Osteocyte (in vitro differentiated cells): ENCODE data around the gene RASGRP2. TPM values are rescaled to one million over a fixed set of nuclear protein-coding genes. Genes with fewer than 3 reads are reported as not detected.

ENCODE experiments used
- DNase-seq: peaks from one replicate; pipeline ENCODE4 v3.0.0; 2021; ENCODE audit warnings: mixed read lengths; ENCODE audit not compliant: unreplicated experiment; ENCODE audit errors: extremely low spot score
- H3K27ac Mint-ChIP-seq: one replicate; pipeline ENCODE4 v1.8.0; 2021; ENCODE audit warnings: mild to moderate bottlenecking, mixed read lengths; ENCODE audit not compliant: unreplicated experiment
- H3K27me3 Mint-ChIP-seq: one replicate; pipeline ENCODE4 v1.8.0; 2021; ENCODE audit warnings: mixed read lengths; ENCODE audit not compliant: unreplicated experiment
- H3K36me3 Mint-ChIP-seq: one replicate; pipeline ENCODE4 v1.8.0; 2021; ENCODE audit warnings: mixed read lengths; ENCODE audit not compliant: unreplicated experiment
- H3K4me1 Mint-ChIP-seq: one replicate; pipeline ENCODE4 v1.8.0; 2021; ENCODE audit warnings: mixed read lengths; ENCODE audit not compliant: unreplicated experiment
- H3K4me3 Mint-ChIP-seq: one replicate; pipeline ENCODE4 v1.8.0; 2021; ENCODE audit warnings: mild to moderate bottlenecking, moderate library complexity, mixed read lengths; ENCODE audit not compliant: unreplicated experiment
- H3K9me3 Mint-ChIP-seq: one replicate; pipeline ENCODE4 v1.8.0; 2021; ENCODE audit warnings: mixed read lengths; ENCODE audit not compliant: unreplicated experiment
- CTCF ChIP-seq: fragments of 200-600 bp; sonication (generic); IDR thresholded peaks from 2 replicates; pipeline ENCODE4 v1.5.0; 2021; ENCODE audit warnings: antibody characterized with exemption, mild to moderate bottlenecking, moderate library complexity
- total RNA-seq: library from RNA; stranded (reverse); gene quantifications from 2 replicates; pipeline ENCODE4 v1.2.1, GENCODE V29; 2021

RASGRP2 gene
- total RNA-seq, 1 donor from 2014 or later, result 10.3 TPM

DNA sequence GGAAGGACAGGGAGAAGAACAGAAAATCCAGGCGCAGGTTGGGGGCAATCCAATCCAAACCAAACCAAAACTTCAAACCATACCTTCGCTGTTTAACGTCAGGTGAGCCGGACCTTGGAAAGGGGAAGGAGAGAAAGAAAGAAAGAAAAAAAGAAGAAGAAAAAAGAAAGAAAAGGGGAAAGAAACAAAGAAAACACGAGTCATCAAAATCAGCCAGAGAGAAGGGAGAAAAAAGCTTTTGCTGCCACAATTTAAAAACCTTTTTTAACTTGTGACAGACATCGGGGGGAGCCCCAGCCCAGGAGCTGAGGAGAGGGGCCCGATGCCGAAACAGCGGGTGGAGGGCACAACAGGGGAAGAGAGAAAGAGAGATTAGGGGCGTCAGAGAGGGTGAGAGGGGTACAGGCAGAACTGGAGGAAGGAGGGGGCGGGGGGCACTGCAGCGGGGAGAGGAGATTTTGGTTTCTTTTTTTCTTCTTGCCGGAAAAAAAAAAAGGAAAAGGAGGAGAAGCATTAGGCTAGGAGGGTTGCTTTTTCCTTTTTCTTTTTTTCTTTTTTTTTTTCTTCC is 51.1 kb downstream of the RASGRP2 start:
- no peak overlapping the region for H3K27ac Mint-ChIP-seq
- H3K27me3 Mint-ChIP-seq, result peaks cover 63% of the 10 kb centered on the region
- H3K4me3 Mint-ChIP-seq, result no peak overlapping the region
- no peak for TF ChIP-seq CTCF
- no peaks in the 10 kb centered on the region for H3K9me3 Mint-ChIP-seq
- H3K4me1 Mint-ChIP-seq, result peaks cover 5% of the 10 kb centered on the region
- DNase-seq, result no peak
- H3K36me3 Mint-ChIP-seq, result no peaks in the 10 kb centered on the region

DNA sequence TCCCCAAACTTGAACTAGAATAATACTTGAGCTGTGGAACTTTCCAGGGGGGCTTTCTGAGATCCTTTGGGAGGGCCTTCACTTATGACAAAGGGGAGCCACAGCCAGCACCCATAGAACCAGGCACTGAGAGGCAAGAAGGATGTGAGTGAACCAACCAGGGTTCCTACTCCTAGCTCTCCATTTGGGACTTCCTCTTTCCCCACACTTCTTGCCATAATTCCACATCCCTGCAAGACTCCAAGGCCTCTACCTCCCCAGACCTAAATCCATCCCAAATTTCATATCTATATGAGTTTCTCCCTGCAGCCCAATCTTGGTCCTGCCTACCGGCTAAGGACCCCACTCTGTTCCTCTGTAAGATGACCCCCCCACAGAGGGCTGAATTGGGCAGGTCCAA is 52.4 kb downstream of the RASGRP2 start:
- Mint-ChIP-seq H3K4me1 (peaks cover 6% of the 10 kb centered on the region), H3K4me3 (no peak overlapping the region), H3K36me3 (no peaks in the 10 kb centered on the region), H3K9me3 (no peaks in the 10 kb centered on the region), H3K27me3 (peaks cover 50% of the 10 kb centered on the region), H3K27ac (no peak overlapping the region)
- no peak for DNase-seq
- TF ChIP-seq CTCF, result no peak

- DNase-seq, result no peak
- no peaks in the 10 kb centered on the region for H3K36me3 Mint-ChIP-seq
- no peaks in the 10 kb centered on the region for H3K9me3 Mint-ChIP-seq
- no peak for TF ChIP-seq CTCF
- peaks cover 6% of the 10 kb centered on the region for H3K4me1 Mint-ChIP-seq
- H3K4me3 Mint-ChIP-seq, result no peak overlapping the region
- no peak overlapping the region for H3K27ac Mint-ChIP-seq
- H3K27me3 Mint-ChIP-seq, result peaks cover 38% of the 10 kb centered on the region
Measured at GRCh38 chr11:64690235-64690634, 53.7 kb downstream of the RASGRP2 start.

DNA sequence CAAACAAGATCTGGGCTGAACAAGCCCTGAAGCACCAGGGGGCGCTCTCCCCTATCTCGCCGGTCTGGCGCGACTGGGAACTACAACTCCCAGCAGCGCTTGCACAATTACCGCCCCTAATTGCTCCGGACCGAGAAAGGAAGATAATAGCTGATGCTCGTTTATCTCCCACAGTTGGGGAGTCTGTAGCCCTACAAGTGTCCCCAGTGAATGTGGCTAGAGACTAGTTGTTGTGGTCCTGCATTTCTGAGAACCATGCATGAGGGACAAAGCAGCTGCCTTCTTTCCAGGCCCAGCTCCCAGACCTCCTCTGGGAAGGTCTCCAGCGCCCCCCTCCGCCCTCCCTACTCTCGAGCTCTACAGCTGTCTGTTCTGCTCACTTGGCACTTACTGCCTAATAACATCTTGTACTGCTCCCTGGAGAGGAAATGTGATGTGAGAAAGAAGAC is 55.4 kb downstream of the RASGRP2 start:
- peak; percentile 96 for DNase-seq
- H3K27ac Mint-ChIP-seq, result peak overlapping the region; percentile 65
- H3K4me3 Mint-ChIP-seq, result peak overlapping the region; percentile 77

More for the DNA sequence above, 55.4 kb downstream of the RASGRP2 start:
- Mint-ChIP-seq H3K27me3 (peaks cover 37% of the 10 kb centered on the region), H3K36me3 (no peaks in the 10 kb centered on the region), H3K9me3 (no peaks in the 10 kb centered on the region), H3K4me1 (peaks cover 6% of the 10 kb centered on the region)
- TF ChIP-seq CTCF, result peak; percentile 95
